IMR-90 (cell line): Measurements from ENCODE around the gene TRAPPC2L. TPM values are rescaled to one million over a fixed set of nuclear protein-coding genes. Genes with fewer than 3 reads are reported as not detected.

Source experiments
- ATAC-seq: fragments of 200-7000 bp; cut with Tn5 transposase; 2 replicates; pipeline ENCODE4 v1.9.1; 2020; ENCODE audit warnings: low read depth, mild to moderate bottlenecking, moderate library complexity
- BruUV-seq: library from RNA; stranded (reverse); fragments of 400-500 nt; replicated peaks from 2 replicates; lab custom pipeline; 2021; lab: Mats Ljungman, UMichigan
- CTCF ChIA-PET: fragments of 300-600 bp; formaldehyde crosslinking; extraction: SDS; loops from one replicate; lab custom pipeline; 2021; ENCODE audit warnings: antibody characterized with exemption; lab: Yijun Ruan, JAX
- POLR2A ChIA-PET: fragments of 300-600 bp; sonication (Branson Sonifier 250); formaldehyde crosslinking; loops from one replicate; lab custom pipeline; 2022; ENCODE audit warnings: antibody characterized with exemption; ENCODE audit not compliant: unreplicated experiment; lab: Charles Lee
- DNase-seq: peaks from one replicate; pipeline ENCODE4 v3.0.0; 2013
- H2AFZ ChIP-seq: replicated peaks from 2 replicates; pipeline ENCODE3; 2013; ENCODE audit warnings: low read length, mild to moderate bottlenecking; ENCODE audit not compliant: poor library complexity
- H2AK5ac ChIP-seq: 2 replicates; pipeline ENCODE4 v1.6.1; 2013; ENCODE audit warnings: low read depth, low read length, inconsistent platforms
- H2AK9ac ChIP-seq: replicated peaks from 2 replicates; pipeline ENCODE3; 2013; ENCODE audit warnings: mild to moderate bottlenecking, low read depth, low read length, moderate library complexity; ENCODE audit not compliant: poor library complexity
- H2BK120ac ChIP-seq: 2 replicates; pipeline ENCODE4 v1.6.1; 2013; ENCODE audit warnings: low read depth, low read length, inconsistent platforms
- H2BK15ac ChIP-seq: 3 replicates; pipeline ENCODE4 v1.6.1; 2013; ENCODE audit warnings: low read depth, low read length, inconsistent platforms
- H2BK20ac ChIP-seq: 2 replicates; pipeline ENCODE4 v1.6.1; 2013; ENCODE audit warnings: low read depth, mild to moderate bottlenecking, inconsistent platforms, low read length, moderate library complexity
- H2BK5ac ChIP-seq: 2 replicates; pipeline ENCODE4 v1.6.1; 2013; ENCODE audit warnings: mild to moderate bottlenecking, low read depth, low read length, inconsistent platforms; ENCODE audit not compliant: poor library complexity, severe bottlenecking
- H3K14ac ChIP-seq: replicated peaks from 2 replicates; pipeline ENCODE4 v1.6.1; 2013; ENCODE audit warnings: low read depth, low read length, inconsistent platforms
- H3K18ac ChIP-seq: 2 replicates; pipeline ENCODE4 v1.6.1; 2013; ENCODE audit warnings: low read depth, low read length, control low read depth
- H3K23ac ChIP-seq: 2 replicates; pipeline ENCODE4 v1.6.1; 2013; ENCODE audit warnings: low read depth, low read length, inconsistent platforms
- H3K27ac ChIP-seq: 2 replicates; pipeline ENCODE4 v1.5.1; 2013; ENCODE audit warnings: mild to moderate bottlenecking, control low read depth, low read length; ENCODE audit not compliant: insufficient read depth
- H3K27me3 ChIP-seq: 2 replicates; pipeline ENCODE4 v1.6.1; 2013; ENCODE audit warnings: low read length; ENCODE audit not compliant: control insufficient read depth, insufficient read depth
- H3K36me3 ChIP-seq: 2 replicates; pipeline ENCODE4 v1.6.1; 2013; ENCODE audit warnings: low read length, mixed read lengths; ENCODE audit not compliant: control insufficient read depth, insufficient read depth
- H3K4ac ChIP-seq: 2 replicates; pipeline ENCODE4 v1.6.1; 2013; ENCODE audit warnings: low read depth, low read length, inconsistent platforms
- H3K4me1 ChIP-seq: 2 replicates; pipeline ENCODE4 v1.6.1; 2013; ENCODE audit warnings: low read length, mixed read lengths; ENCODE audit not compliant: control insufficient read depth, insufficient read depth
- H3K4me2 ChIP-seq: 2 replicates; pipeline ENCODE4 v1.6.1; 2013; ENCODE audit warnings: low read depth, mild to moderate bottlenecking, control low read depth, low read length, moderate library complexity
- H3K4me3 ChIP-seq: 2 replicates; pipeline ENCODE4 v1.5.1; 2013; ENCODE audit warnings: low read depth, mild to moderate bottlenecking, control low read depth, low read length, moderate library complexity; ENCODE audit not compliant: insufficient read depth
- H3K56ac ChIP-seq: 2 replicates; pipeline ENCODE4 v1.6.1; 2013; ENCODE audit warnings: low read length, inconsistent platforms; ENCODE audit not compliant: insufficient read depth; ENCODE audit errors: extremely low read depth
- H3K79me1 ChIP-seq, 2 experiments: 2 replicates each; pipeline ENCODE4 v1.6.1; 2013; ENCODE audit warnings: low read length in 2 of 2, inconsistent platforms in 1 of 2, low read depth in 1 of 2
- H3K9ac ChIP-seq: 2 replicates; pipeline ENCODE4 v1.6.1; 2013; ENCODE audit warnings: low read depth, low read length, control low read depth
- H3K9me1 ChIP-seq: 2 replicates; pipeline ENCODE4 v1.6.1; 2013; ENCODE audit warnings: low read length, inconsistent platforms; ENCODE audit not compliant: insufficient read depth
- H3K9me3 ChIP-seq: 2 replicates; pipeline ENCODE4 v1.6.1; 2013; ENCODE audit warnings: low read length; ENCODE audit not compliant: control insufficient read depth, insufficient read depth
- H4K20me1 ChIP-seq: 2 replicates; pipeline ENCODE4 v1.6.1; 2013; ENCODE audit warnings: low read length, inconsistent platforms; ENCODE audit not compliant: insufficient read depth
- H4K5ac ChIP-seq: 2 replicates; pipeline ENCODE4 v1.6.1; 2013; ENCODE audit warnings: mild to moderate bottlenecking, low read depth, low read length, control low read depth
- H4K8ac ChIP-seq, 2 experiments: 2 replicates each; pipeline ENCODE4 v1.6.1; 2013; ENCODE audit warnings: low read depth in 2 of 2, low read length in 2 of 2, control low read depth in 1 of 2, inconsistent platforms in 1 of 2
- H4K91ac ChIP-seq: 2 replicates; pipeline ENCODE4 v1.6.1; 2013; ENCODE audit warnings: low read depth, low read length, inconsistent platforms; ENCODE audit not compliant: insufficient read depth
- BHLHE40 ChIP-seq: fragments of 150-350 bp; IDR thresholded peaks from 2 replicates; pipeline ENCODE4 v1.6.1; 2016; ENCODE audit warnings: mild to moderate bottlenecking, low read depth, low read length
- CEBPB ChIP-seq: IDR thresholded peaks from 2 replicates; pipeline ENCODE4 v1.6.1; 2012; ENCODE audit warnings: low read depth, low read length, improper control_type of control experiment
- CHD1 ChIP-seq: IDR thresholded peaks from 2 replicates; pipeline ENCODE4 v1.6.1; 2012; ENCODE audit warnings: low read depth, low read length, improper control_type of control experiment
- FOS ChIP-seq: fragments of 150-350 bp; IDR thresholded peaks from 2 replicates; pipeline ENCODE4 v1.6.1; 2016; ENCODE audit warnings: low read depth, low read length
- MAFK ChIP-seq: IDR thresholded peaks from 2 replicates; pipeline ENCODE4 v1.6.1; 2012; ENCODE audit warnings: low read depth, low read length, improper control_type of control experiment
- MAZ ChIP-seq: IDR thresholded peaks from 2 replicates; pipeline ENCODE4 v1.6.1; 2012; ENCODE audit warnings: low read depth, mild to moderate bottlenecking, low read length, improper control_type of control experiment, moderate library complexity, borderline replicate concordance
- MXI1 ChIP-seq: IDR thresholded peaks from 2 replicates; pipeline ENCODE4 v1.6.1; 2012; ENCODE audit warnings: low read depth, mild to moderate bottlenecking, low read length, moderate library complexity, borderline replicate concordance
- NFE2L2 ChIP-seq: fragments of 150-350 bp; IDR thresholded peaks from 2 replicates; pipeline ENCODE4 v1.6.1; 2016; ENCODE audit warnings: low read depth, mild to moderate bottlenecking, low read length
- POLR2A ChIP-seq: IDR thresholded peaks from 2 replicates; pipeline ENCODE4 v1.6.1; 2012; ENCODE audit warnings: mild to moderate bottlenecking, low read depth, low read length
- RAD21 ChIP-seq: IDR thresholded peaks from 2 replicates; pipeline ENCODE4 v1.6.1; 2012; ENCODE audit warnings: low read length, improper control_type of control experiment
- RCOR1 ChIP-seq: IDR thresholded peaks from 2 replicates; pipeline ENCODE4 v1.6.1; 2012; ENCODE audit warnings: mild to moderate bottlenecking, low read length, improper control_type of control experiment; ENCODE audit not compliant: insufficient replicate concordance
- RFX5 ChIP-seq: IDR thresholded peaks from 2 replicates; pipeline ENCODE4 v1.8.0; 2012; ENCODE audit warnings: low read depth, mild to moderate bottlenecking, low read length, moderate library complexity
- SMC3 ChIP-seq: fragments of 150-350 bp; IDR thresholded peaks from 2 replicates; pipeline ENCODE4 v1.6.1; 2016; ENCODE audit warnings: low read depth, mild to moderate bottlenecking, antibody characterized with exemption, low read length, moderate library complexity
- WGBS, 2 experiments: methylation state at CpG; one replicate each; pipeline versions ENCODE4 v1.1.5 to v1.1.7; 2013; ENCODE audit warnings: missing lambda C conversion rate in 2 of 2; ENCODE audit not compliant: insufficient read length in 1 of 2; ENCODE audit errors: extremely low coverage in 2 of 2; 5-methylcytosine and 5-hydroxymethylcytosine counted together
- dilution Hi-C: fragments of 300-500 bp; cut with HindIII; formaldehyde crosslinking; loops from one replicate; pipeline ENCODE4 v1.14.3; 2018; ENCODE audit warnings: low sequenced_read_pairs; ENCODE audit not compliant: unreplicated experiment
- in situ Hi-C: fragments of 300-500 bp; cut with MboI; formaldehyde crosslinking; loops from 3 replicates; pipeline ENCODE4 v1.14.3; 2019; ENCODE audit warnings: low sequenced_read_pairs, inconsistent platforms, mixed read lengths
- intact Hi-C: fragments of 100-400 bp; cut with micrococcal nuclease; formaldehyde crosslinking; loops from 2 replicates; pipeline ENCODE4 v1.10.0; 2022
- polyA plus RNA-seq, 3 experiments: library from polyadenylated mRNA; depleted of rRNA; stranded (reverse); fragments of >200 nt; gene quantifications; 2 replicates each; pipeline ENCODE4 v1.2.3, GENCODE V29; 2012; ENCODE audit warnings: low replicate concordance in 1 of 3
- total RNA-seq: library from RNA; depleted of rRNA; stranded (reverse); fragments of >200 nt; gene quantifications from 2 replicates; pipeline ENCODE4 v1.2.3, GENCODE V29; 2012
- TF ChIP-seq, protein P1 (sequence below): conservative IDR thresholded peaks from 2 replicates; pipeline ENCODE4 v1.5.1; 2012; ENCODE audit warnings: mild to moderate bottlenecking, low read depth, low read length, improper control_type of control experiment
- TF ChIP-seq, protein P2 (sequence below): fragments of 150-350 bp; IDR thresholded peaks from 2 replicates; pipeline ENCODE4 v1.6.1; 2016; ENCODE audit warnings: low read depth, mild to moderate bottlenecking, low read length, moderate library complexity, borderline replicate concordance

Gene TRAPPC2L
- total and polyA plus RNA-seq, 2 of the 4 experiments (the other 2 are of a cell fraction) = 102 to 109 TPM

GRCh38 chr16:88807626-88808453 lies 49.1 kb upstream of the TRAPPC2L start:
- Histone ChIP-seq H4K8ac (no peak overlapping the region), H3K4me3 (no peak overlapping the region), H2BK120ac (no peak overlapping the region), H3K18ac (no peak overlapping the region), H3K9ac (no peak overlapping the region), H3K14ac (no peak overlapping the region), H3K23ac (no peak overlapping the region), H3K79me1 (peaks cover 11 to 55% of the 10 kb centered on the region in 2 experiments; a peak in 3 of 4 replicates), H4K5ac (no peak overlapping the region), H3K9me3 (no peaks in the 10 kb centered on the region), H3K4ac (no peak overlapping the region), H2AFZ (no peak overlapping the region), H3K9me1 (no peaks in the 10 kb centered on the region), H3K4me1 (peaks cover 19% of the 10 kb centered on the region), H4K20me1 (peaks cover 23% of the 10 kb centered on the region), H3K4me2 (no peak overlapping the region), H2BK20ac (no peak overlapping the region), H3K27me3 (no peaks in the 10 kb centered on the region), H2AK9ac (no peak overlapping the region), H3K56ac (no peak overlapping the region), H3K27ac (no peak overlapping the region), H3K36me3 (peaks cover 19% of the 10 kb centered on the region), H4K91ac (no peak overlapping the region), H2AK5ac (no peak overlapping the region), H2BK15ac (no peak overlapping the region), H2BK5ac (no peak overlapping the region)
- no TSS peak for BruUV-seq
- 90% methylated on average over 11 of the region's 26 CpGs; no CpG with 5 or more reads in 1 of the 2 experiments for WGBS, 2 experiments
- ChIA-PET CTCF (no interaction called here), POLR2A (no interaction called here)
- ATAC-seq = no peak
- in situ Hi-C loops (no loop called here), intact Hi-C loops (no loop called here), dilution Hi-C loops (no loop called here)
- no peak for DNase-seq
- TF ChIP-seq BHLHE40 (no peak), MAZ (no peak), RFX5 (no peak), MXI1 (no peak), MAFK (no peak), RCOR1 (no peak), FOS (no peak), NFE2L2 (no peak), CHD1 (no peak), POLR2A (no peak), CEBPB (no peak), SMC3 (no peak), RAD21 (no peak)
- TF ChIP-seq, protein P1, sequence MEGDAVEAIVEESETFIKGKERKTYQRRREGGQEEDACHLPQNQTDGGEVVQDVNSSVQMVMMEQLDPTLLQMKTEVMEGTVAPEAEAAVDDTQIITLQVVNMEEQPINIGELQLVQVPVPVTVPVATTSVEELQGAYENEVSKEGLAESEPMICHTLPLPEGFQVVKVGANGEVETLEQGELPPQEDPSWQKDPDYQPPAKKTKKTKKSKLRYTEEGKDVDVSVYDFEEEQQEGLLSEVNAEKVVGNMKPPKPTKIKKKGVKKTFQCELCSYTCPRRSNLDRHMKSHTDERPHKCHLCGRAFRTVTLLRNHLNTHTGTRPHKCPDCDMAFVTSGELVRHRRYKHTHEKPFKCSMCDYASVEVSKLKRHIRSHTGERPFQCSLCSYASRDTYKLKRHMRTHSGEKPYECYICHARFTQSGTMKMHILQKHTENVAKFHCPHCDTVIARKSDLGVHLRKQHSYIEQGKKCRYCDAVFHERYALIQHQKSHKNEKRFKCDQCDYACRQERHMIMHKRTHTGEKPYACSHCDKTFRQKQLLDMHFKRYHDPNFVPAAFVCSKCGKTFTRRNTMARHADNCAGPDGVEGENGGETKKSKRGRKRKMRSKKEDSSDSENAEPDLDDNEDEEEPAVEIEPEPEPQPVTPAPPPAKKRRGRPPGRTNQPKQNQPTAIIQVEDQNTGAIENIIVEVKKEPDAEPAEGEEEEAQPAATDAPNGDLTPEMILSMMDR = no peak
- TF ChIP-seq, protein P2, sequence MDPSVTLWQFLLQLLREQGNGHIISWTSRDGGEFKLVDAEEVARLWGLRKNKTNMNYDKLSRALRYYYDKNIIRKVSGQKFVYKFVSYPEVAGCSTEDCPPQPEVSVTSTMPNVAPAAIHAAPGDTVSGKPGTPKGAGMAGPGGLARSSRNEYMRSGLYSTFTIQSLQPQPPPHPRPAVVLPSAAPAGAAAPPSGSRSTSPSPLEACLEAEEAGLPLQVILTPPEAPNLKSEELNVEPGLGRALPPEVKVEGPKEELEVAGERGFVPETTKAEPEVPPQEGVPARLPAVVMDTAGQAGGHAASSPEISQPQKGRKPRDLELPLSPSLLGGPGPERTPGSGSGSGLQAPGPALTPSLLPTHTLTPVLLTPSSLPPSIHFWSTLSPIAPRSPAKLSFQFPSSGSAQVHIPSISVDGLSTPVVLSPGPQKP = no peak
